HUDEP-2 (cell line): ENCODE results near the gene VAMP8.
A peak's percentile ranks its signal among the peaks of the same experiment; 100 is the strongest.
"Not testable (repeated sequence)": the region's sequence is repeated elsewhere in the genome, so short reads cannot be mapped to it uniquely, and the experiment has no call there.

Experiments used
- DNase-seq, 76 experiments: peaks; one replicate each; lab custom pipeline; 2025; ENCODE audit not compliant: unreplicated experiment in 76 of 76; lab: John Stamatoyannopoulos, UW

VAMP8 gene

DNA sequence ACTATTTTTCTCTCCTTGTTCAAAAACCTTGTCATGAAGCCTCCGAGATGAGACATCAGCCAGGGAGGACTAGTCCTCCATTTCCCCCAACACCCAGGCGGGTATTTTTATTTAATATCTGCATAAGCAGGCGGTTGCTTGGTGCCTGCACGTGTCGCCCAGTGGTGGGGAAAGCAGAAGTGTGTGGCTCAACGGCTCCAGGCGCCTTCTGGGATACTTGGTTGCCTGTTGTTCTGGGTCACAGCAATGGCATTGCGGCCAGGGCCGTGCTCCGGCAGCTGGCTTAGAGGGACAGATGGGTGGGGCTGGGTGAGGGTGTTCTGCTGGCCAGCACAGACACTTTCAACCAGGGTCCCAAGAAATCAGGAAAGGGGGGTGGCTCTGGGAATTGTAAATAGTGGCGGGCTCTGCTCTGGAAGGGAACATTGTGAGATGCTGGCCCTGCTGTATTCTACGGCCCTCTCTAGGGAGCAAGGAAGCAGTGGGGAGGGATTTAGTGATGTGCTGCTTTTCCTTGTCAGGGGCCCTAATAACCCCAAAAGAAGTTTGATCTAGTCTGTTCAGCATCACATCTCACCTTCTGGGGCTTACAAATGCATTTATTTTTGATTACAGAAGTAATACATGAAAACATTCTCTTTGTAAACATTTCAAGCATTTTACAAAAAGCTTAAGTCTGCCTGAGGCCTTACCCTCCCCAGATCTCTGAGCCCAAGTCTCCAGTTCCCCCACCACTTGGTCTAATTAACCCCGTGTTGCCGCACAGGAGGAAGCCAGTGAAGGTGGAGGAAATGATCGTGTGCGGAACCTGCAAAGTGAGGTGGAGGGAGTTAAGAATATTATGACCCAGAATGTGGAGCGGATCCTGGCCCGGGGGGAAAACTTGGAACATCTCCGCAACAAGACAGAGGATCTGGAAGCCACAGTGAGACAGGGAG lies 1.1 kb downstream of the VAMP8 start:
- peak in 54 of 76 experiments; percentile 3 to 54 (median 27) for DNase-seq

DNA sequence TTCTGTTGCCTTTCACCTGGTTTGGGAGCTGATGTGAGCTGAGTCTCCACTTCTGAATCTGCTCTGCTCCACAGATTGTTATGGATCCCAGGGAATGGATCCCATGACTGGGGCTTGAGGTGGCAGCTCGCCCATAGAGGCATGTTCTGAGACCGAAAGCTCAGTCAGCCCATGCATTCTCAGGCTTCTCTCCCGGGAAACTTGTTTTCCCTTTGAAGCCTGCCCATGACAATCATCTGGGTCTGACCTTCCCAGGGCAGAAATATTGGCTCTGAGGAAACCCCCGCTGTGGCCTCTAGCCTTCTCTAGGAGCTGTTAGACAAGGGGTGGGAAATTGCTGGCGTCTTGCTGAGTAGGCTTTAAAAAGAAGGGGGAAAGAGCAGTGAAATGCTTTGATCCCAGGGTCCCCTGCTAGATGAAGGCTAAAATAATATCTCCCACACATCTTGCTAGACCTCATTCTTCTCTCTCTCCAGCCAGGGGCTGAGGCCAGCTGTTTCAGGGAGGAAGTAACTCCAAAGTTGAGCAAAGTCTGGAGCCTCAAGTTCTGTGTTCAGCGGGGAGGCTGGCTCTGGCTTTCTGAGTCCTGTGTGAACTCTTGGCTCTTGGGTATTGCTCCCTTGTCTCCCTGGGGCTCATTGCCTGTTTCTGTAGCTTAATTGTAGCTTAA lies 2.0 kb downstream of the VAMP8 start:
- DNase-seq, result no peak

GRCh38 chr2:85580206-85580605 lies 2.8 kb downstream of the VAMP8 start:
- no peak for DNase-seq

GRCh38 chr2:85582492-85582891 lies 5.1 kb downstream of the VAMP8 start:
- no peak for DNase-seq

DNA sequence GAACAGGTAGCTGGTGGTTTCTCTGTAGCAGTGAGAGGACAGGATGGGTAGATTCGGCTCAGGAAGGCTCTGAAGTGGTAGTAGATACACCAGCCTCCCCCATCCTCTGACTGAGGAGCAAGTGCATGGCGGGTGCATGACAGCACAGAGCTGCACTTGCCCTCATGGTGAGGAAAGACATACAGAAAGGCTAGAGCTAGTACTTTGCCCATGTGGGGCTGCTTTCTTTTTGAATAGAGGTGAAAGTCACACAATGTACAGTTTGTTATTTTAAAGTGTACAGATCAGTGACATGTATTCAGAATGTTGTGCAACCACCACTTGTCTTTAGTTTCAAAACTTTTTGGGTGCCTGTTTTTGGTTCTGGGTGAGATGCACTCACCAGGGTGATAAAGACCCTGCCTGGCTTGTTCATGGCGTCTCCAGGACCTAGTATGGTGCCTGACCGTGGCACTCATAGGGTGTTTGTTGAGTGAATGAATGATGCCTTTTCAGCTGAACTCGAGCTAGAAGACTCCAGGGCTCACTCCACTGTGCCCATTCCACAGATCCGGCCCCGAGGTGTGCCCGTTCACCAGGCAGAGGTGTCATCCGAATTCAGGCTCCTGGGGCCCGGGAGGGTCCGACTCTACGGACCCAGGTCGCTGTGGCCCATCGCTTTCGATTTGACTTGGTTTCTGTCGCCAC lies 6.4 kb downstream of the VAMP8 start:
- DNase-seq, result no peak

- no peak for DNase-seq
Measured at GRCh38 chr2:85584354-85584856, 7.0 kb downstream of the VAMP8 start, which contains the start of gene VAMP5. TSS of gene VAMP5 (plus strand) at chr2:85584431. CDS start at chr2:85584491, 60 bp downstream.

GRCh38 chr2:85584857-85585780 lies 7.7 kb downstream of the VAMP8 start:
- DNase-seq, result no peak

- no peak for DNase-seq
Measured at GRCh38 chr2:85585781-85586105, 8.4 kb downstream of the VAMP8 start.

DNA sequence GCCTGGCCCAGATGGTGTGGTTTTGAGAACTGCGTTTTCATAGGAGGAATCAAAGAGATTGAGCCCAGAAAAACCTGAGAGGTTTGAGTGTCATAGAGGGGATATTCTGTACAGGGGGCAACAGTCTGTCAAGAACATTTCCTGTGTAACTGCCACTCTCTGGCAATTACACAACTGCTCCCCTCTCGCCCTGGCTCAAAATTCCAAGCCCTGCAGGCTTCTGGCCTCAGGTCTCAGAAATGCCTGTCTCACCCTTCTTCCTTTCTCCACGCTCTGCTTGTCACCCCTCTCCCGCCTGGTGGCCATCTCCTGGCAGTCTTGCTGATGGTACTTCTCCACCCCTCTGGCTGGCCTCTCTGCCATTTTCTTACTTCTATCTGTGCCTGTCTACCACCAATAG lies 10.8 kb downstream of the VAMP8 start:
- no peak for DNase-seq

GRCh38 chr2:85588645-85589044 lies 11.3 kb downstream of the VAMP8 start:
- no peak for DNase-seq

DNA sequence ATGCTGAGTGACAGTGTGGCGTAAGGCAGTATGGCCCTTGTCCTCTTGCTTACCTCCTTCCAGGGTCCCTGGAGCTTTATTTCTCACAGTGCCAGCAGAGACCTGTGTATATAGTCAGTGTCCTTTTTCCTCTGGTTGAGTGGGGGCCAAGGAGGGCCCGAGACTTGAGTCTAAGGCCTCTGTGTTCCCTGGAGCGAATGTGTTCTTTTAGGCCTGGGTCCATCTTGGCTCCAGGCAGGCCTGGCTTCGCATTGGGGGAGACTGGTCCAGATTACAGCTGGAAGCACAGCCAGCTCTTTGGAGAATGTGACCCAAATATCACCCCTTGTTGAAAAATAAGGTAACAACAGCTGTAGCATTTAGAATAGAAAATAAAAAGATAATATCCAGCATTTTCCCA lies 11.8 kb downstream of the VAMP8 start:
- DNase-seq, result no peak

DNA sequence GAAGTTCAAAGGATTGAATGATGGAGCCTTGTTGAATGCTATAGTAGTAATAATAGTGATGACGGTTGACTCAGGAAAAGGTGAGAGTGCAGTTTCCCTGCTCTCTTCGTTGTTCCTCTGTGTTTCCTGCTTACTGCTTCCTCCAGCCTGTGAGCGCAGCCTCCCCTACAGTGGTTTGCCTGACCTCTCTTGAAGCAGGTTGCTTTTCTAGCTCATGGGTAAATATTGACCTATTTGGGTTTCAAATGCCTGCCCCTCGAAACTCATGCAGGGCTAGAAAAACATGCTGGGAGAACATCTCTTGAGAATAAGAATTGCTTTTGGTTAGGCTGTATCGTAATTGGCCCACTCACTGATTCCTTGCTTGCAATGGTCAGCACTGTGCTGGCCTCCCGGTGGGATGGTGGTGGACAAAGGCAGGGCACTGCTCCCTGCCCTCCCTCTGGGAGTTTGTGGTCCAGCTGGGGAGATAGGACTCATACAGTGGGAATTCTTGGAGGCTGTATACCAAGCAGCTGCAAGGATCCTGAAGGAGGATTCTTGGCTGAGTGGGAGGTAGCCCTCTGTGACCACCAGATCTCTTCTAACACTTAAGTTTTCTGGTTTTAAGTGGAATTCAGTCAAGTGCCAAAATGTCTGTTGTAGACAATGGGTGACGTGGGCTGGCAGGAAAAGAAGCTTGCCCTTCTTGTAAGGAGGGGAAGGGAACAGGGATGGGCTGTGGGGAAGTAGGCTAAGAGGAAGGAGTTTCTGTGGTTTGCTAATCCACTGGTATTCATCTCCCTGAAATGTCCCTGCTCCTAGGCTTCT lies 12.8 kb downstream of the VAMP8 start:
- DNase-seq, result no peak

- no peak for DNase-seq
Measured at GRCh38 chr2:85590950-85591349, 13.6 kb downstream of the VAMP8 start.

DNA sequence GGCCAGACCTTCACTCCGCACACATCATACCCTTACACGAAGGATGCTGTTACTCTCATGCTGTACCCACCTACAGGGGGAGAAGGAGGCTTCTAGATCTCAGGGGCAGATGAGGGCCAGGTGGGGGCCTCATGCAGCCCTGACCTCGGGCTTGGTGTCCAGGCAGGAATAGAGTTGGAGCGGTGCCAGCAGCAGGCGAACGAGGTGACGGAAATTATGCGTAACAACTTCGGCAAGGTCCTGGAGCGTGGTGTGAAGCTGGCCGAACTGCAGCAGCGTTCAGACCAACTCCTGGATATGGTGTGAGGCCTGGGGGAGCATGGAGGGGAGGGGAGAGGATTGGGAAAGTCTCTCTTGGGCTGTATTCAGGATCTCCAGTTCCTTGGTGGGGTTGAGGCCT lies 14.2 kb downstream of the VAMP8 start:
- no peak for DNase-seq

- not testable (repeated sequence) for DNase-seq
Measured at GRCh38 chr2:85592299-85592698, 14.9 kb downstream of the VAMP8 start.

DNA sequence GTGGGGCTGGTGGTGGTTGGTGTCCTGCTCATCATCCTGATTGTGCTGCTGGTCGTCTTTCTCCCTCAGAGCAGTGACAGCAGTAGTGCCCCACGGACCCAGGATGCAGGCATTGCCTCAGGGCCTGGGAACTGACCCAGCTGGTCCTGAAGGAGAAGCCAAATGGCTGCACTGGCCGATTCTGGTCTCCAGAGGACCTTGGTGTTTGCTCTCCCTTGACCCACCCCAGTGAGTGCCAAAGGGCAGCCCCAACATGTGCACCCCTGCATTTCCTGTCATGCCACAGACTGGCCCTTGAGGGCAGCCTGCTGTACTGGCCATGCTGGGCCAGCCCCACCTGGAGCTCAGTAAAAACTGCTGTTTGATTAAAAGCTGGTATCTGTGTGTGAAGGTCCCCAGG lies 15.6 kb downstream of the VAMP8 start:
- DNase-seq, result no peak

DNA sequence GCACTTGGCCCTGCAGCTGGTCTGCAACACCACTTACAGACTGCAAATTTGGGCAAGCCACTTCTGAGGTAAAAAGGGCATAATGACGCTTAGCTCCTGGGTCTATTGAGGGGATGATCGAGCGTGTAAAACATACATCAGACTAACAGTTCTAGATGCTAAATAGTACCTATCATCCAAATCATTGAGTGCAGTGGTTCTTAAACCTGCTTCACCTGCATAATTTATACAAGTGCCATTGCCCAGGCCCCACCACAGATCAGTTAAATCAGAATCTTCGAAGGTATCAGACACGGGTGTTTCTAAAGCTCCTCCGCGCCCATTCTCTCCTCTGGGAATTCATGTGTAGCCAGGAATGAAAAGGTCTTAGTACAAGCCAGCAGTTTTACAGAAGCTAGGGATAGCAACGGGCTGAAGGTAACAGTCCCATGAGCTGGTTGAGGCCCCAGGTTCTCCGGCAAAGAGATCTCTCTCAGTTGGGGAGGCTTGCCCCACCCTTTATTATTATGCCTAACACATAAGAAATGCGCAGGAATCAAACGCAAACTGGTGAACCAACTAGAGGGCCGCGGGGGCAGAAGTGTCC lies 17.4 kb downstream of the VAMP8 start:
- DNase-seq, result no peak

DNA sequence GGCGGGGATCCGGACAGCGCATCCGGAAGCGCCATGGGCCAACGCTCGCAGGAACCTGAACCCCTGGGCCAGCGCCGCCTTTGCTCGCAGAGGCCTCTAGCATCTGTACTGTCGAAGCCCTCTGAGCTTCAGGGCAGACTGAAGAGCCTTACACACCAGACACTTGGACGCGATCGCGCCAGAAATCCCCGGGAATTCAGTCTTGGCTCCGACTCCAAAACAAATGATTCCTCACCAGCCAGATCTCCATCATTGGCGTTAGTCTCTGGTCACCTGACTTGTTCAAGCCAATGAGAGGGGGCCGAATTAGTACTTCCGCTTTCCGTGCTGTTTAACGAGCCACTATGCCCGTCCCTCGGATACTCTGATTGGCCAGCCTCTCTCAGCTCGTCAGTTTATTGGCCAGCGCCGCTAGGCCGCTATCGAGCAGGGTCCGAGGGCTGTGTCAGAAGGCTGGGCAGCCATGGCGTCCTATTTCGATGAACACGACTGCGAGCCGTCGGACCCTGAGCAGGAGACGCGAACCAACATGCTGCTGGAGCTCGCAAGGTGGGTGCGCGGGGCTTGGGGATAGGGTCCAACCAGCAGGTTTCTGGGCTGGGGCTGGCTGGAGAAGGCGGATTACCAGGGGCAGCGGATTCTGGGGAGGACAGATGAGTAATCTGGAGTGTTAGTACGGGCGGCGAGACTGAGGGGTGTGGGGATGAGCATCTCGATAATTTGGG lies 18.1 kb downstream of the VAMP8 start, which contains the start of gene RNF181:
RNF181 (plus strand) TSS at position 445 of the 725 bp plus-strand sequence; CDS start at position 464, 19 bp downstream.
- peak in 75 of 76 experiments; percentile 17 to 97 (median 90) for DNase-seq
